GM21529 (cell line): ENCODE data around the gene SPC24.
"Not testable (repeated sequence)": the region's sequence is repeated elsewhere in the genome, so short reads cannot be mapped to it uniquely, and the experiment has no call there.

Experiments
- ATAC-seq: cut with Tn5 transposase; IDR thresholded peaks from one replicate; pipeline ENCODE4 v1.9.1; 2021; ENCODE audit not compliant: unreplicated experiment

The SPC24 gene

DNA sequence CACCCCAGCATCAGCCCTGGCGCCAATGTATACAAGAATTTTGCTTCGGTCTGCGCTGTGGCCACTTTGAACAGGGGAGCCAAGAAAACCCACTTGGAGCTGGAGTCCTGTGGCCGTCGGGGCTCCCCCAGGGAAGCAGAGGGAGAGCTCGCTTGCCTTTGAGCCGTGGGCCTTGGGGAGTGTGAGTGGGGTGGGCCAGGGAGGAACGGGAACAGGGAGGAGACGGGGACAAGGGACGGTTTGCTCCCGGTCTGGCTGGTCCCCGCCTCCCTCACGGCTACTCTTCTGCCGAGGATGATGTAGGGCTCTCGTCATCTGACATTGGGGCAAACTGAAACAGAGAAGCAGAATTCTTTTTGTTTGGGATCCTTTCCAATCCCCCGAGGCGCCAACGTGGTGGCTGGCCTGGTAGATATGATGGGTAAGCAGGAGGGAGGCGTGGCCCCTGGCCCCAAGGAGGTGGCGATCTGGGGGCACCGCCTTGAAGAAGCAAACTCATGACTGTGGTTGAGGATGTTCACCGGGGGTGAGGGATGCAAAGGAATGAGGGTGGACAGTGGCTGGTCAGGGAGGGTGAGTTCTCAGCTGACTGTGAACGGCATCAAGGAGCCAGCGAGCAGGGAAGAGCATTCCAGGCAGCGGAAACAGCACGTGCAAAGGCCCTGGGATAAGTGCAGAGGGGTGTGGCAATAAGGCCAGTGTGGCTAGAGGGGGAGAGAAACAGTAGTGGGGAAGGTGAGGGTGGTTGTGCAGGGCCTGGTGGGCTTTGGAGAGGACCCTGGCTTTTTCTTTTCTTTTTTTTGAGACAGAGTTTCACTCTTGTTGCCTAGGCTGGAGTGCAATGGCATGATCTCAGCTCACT, 10.9 kb upstream of the SPC24 start:
- no peak for ATAC-seq

DNA sequence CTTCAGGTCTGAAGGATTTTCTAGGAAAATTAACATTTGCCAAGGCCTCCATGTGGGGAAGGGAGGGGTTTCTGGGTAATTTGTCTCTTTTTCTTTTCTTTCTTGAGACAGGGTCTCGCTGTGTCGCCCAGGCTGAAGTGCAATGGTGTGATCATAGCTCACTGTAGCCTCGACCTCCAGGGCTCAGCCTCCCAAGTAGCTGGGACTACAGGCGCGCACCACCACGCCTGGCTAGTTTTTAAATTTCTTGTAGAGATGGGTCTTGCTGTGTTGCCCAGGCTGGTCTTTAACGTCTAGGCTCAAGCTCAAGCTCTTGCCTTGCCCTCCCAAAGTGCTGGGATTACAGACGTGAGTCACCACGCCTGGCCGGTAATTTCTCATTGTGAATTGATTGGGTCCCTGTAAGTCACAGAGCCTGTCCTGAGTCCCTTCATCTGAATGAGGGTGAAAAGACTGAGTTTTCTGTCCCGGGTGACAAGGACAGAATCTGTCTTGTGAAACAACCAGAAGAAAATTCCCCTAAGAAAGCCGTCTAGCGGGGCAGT, 10.0 kb upstream of the SPC24 start:
- no peak for ATAC-seq

DNA sequence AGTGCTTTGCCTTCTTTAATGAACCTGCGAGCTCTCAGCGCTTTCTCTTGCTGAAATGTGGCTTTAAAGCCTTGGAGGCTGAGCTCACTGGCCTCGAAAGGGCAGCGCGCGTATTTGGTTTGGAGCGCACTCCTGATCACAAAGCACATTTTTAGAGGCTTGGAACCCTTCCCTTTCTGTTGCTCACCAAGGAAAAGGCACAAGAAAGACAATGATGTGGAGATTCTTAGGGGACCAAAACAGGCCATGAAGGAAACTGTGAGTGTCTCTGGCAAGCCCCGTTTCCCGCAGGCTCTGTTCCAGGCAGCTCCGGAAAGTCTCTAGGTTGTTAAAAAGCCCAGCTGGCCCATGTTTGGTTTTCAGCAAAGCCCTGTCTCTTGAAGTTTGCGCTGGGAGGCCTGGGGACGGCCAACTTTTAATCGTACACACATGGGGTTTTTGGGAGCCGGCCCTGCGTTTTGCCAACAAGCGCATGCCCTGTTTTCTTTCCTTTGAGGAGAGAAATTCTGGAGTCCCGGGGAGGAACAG, 9.4 kb upstream of the SPC24 start:
- no peak for ATAC-seq

DNA sequence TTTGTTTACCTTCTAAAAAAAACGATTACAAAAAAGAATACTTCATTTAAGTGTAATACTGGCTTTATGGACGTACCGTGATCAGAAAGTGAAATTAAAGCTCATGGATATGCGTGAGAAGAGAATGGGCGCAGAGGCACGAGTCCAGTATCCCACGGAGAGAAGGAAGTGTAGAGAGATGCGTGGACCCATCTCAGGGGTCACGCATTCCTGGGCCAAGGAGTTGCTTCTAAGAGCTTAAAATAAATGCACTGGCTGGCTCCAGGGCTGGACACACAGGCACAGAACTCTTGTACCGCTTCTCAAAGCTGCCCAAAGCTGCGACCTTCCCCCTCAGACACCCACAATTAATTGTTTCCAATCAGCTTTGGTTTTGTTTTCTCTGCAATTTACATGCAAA, 8.7 kb upstream of the SPC24 start:
- no peak for ATAC-seq

DNA sequence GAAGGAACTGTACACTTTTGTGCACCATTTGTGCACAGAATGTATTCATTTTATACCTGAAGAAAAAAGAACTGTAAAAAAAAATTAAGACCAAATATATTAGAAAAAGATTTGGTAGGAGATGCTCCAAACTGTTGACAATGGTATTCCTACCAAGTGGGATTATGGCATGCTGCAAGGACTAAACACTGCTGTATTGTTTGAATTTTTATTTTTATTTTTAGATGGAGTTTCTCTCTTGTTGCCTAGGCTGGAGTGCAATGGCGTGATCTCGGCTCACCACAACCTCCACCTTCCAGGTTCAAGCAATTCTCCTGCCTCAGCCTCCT, 4.8 kb upstream of the SPC24 start:
- not testable (repeated sequence) for ATAC-seq

DNA sequence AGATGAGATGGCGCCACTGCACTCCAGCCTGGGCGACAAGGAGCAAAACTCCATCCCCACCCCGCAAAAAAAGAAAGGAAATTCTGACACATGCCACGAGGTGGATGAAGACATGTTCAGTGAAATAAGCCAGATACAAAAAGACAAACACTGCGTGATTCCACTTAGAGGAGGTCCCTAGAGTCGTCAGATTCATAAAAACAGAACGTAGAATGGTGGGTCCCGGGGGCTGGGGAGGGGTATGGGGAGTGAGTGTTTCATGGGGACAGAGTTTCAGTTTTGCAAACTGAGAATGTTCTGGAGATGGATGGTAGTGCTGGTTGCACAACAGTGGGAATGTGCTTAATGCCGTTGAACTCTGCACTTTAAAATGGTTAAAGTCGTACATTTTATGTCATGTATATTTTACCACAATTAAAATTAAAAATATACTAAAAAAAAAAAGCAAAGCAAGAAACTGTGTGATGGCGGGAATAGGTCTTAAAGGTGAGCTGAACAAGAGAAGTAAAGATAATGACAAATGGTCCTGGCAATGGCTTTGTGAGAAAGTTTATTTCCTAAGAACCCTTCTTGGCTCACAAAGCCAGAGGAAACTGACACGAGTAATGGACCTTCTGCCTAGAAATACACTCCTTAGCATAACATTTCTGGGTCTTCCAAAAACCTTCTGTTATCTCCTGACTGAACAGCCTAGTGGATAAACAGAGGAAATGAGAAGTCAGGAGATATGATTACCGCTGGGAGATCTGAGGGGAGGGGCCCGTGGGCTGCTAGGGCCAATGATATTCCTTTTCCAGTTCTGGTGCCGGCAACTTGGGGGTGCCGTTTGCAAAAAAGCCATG, 4.2 kb upstream of the SPC24 start:
- no peak for ATAC-seq

DNA sequence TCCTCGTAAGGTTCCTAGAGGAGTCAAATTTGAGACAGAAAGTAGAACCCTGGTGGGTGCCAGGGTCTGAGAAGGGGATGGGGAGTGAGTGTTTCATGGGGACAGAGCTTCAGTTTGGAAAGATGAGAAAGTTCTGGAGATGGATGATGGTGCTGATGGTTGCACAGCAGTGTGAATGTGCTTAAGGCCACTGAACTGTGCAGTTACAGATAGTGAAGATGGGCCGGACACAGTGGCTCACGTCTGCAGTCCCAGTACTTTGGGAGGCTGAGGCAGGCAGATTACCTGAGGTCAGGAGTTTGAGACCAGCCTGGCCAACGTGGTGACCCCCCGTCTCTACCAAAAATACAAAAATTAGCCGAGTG, 917 bp downstream of the SPC24 start:
- no peak for ATAC-seq

DNA sequence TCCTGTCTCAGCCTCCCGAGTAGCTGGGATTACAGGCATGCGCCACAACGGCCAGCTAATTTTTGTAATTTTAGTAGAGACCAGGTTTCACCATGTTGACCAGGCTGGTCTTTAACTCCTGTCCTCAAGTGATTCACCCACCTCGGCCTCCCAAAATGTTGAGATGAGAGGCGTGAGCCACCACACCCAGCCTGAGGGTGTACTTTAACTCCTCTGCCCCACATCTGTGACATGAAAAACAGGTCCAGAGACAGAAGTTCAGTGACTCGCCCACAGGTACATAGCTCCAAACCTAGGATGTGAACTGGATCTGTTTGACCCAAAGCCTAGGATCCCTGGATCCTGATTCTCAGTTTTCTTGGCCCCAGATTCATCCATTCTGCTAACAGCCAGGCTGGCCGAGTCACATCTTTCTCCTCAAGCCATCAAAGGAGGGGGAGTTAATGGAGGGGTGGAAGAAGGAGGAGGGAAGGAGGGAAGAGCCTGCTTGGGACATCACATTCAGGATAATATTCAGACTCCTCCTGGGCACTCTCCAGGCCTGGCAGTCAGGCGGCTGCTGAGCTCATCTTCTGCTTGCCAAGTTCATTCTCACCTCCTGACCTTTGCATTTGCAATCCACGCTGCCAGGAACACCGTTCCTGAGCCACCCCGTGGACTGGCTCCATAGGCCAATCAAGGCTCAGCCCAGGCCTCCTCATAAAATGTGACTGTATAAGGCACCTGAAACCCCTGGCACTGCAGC, 3.1 kb downstream of the SPC24 start:
- ATAC-seq: no peak

DNA sequence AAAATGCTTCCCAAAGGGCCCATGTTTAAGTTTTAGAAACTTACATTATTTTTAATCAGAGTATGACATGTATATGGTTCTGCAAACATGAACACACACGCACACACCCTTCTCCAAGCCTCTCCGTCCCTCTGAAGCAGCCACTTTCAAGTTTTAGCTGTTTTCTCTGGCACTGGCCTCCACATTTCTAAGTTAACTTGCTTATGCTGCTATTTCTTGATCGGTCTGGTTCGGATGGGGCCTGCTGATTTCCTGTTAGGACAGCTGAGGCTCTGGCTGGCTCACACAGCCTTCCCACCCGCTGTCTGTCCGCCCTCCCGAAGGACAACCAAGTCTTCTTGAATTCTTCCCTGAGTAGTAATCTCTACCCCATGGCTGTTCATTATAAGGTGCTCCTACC, 4.4 kb downstream of the SPC24 start:
- ATAC-seq: no peak

DNA sequence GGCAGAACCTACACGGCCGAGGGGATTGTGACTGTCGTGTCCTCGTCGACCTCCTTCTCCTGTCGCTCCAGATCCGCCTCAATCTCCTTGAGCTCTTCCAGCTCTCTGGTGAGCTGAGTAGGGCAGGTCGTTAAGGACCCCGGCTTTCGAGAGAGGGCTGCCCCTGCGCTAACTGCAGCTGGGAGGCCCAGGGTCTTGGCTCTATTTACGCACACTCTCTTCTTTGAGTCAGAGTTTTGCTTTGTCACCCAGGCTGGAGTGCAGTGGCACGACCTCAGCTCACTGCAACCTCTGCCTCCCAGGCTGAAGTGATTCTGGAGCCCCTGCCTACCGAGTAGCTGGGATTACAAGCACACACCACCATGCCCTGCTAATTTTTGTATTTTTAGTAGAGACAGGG, 7.6 kb downstream of the SPC24 start:
- no peak for ATAC-seq

DNA sequence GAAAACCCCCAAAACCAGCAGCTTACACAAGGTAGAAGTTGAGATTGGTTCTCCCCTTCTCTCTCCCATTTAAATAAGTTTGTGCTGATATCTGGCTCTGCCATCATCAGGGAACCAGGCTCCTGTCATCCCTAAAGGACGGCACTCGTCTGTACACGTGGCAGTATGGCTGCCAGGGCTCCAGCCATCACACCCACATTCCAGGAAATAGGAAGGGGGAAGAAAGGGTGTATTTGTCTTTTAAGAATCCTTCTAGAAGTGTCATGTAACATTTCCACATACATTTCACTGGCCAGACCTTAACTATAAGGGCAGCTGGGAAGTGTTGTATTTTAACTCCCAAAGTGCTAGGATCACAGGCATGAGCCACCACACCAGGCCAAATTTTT, 10.1 kb downstream of the SPC24 start:
- ATAC-seq: no peak

DNA sequence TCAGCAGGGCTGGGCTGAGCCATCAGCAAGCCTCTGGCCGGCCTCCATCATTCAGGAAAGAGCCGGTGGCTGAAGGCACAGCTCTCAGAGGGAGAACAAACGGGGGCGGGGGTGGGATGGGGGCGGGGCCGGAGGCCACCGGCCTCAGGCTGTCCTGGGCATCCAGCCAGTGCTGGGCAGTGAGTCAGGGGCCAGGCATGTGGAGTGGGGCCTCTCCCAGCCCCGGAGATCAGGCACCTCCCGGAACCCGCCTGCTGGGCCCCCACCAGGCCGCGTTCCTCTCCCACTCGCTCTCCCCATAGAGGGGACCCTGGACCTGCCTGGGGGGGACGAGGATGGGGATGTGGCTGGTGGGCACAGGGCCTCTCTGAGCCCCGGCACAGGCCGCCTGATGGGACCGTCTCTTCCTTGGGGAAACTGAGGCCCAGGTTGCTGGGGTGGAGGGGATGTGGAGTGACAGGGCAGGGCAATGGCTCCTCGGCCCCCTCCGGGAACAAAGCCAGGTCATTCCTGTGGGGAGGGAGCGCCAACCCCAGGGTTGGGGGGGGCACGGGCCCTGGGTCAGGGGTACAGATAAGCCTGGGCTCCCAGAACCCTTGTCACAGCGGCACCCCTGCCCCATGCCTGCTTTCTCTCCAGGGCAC, 12.9 kb downstream of the SPC24 start:
- ATAC-seq: no peak

DNA sequence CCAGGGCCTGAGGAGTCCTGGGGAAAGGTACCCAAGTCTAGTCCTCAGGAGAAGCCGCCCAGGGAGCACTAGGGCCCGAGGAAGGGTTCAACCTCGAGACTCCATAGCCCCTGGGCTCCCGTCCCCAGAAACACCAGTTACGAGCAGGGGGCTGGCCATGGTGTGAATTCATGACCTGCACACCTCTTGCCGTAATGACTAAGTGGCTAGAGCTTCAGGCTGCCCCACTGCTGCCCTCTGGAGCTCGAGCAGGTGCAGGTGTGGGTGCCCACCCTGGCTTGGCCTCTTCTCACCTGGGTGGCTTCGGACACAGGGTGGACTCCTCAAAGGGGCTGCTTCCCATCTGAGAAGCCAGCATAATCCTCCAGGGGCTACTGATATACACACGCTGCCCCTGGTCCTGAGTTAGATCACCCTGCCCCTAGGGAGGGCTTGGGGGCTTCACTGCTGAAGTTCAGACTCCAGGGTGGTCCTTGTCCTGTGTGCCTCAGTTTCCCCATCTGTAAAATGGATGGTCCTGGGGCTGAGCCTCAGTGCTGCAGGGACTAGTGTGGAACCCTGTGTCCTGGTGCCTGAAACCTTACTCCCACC, 13.6 kb downstream of the SPC24 start:
- no peak for ATAC-seq

DNA sequence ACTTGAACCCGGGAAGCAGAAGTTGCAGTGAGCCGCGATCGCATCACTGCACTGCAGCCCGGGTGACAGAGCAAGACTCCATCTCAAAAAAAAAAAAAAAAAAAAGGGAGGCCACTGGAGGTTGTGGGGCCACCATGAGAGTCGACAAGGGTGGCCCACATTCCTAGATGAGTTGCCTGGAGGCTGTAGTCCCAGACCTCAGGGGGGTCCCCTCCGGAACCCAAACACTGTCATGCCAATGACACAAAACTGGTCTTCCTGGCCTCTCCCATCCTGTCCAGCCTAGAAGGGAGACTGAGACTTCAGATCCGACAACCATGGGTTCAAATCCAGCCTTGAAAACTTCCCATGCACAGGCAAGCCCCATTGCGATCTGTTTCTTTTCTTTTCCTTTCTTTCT, 14.7 kb downstream of the SPC24 start:
- no peak for ATAC-seq

DNA sequence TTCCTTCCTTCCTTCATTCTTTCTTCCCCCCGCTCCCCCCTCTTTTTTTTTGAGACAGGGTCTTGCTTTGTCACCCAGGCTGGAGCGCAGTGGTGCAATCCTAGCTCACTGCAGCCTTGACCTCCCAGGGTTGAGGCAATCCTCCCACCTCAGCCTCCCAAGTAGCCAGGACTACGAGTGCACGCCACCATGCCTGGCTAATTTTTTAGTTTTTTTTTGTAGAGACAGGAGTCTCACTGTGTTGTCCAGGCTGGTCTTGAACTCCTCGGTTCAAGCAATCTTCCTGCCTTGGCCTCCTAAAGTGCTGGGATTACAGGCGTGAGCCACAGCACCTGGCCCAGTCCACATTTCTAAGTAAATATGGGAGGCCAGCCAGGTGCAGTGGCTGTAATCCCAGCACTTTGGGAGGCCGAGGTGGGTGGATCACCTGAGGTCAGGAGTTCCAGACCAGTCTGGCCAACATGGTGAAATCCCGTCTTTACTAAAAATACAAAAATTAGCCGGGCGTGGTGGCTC, 15.5 kb downstream of the SPC24 start:
- not testable (repeated sequence) for ATAC-seq

DNA sequence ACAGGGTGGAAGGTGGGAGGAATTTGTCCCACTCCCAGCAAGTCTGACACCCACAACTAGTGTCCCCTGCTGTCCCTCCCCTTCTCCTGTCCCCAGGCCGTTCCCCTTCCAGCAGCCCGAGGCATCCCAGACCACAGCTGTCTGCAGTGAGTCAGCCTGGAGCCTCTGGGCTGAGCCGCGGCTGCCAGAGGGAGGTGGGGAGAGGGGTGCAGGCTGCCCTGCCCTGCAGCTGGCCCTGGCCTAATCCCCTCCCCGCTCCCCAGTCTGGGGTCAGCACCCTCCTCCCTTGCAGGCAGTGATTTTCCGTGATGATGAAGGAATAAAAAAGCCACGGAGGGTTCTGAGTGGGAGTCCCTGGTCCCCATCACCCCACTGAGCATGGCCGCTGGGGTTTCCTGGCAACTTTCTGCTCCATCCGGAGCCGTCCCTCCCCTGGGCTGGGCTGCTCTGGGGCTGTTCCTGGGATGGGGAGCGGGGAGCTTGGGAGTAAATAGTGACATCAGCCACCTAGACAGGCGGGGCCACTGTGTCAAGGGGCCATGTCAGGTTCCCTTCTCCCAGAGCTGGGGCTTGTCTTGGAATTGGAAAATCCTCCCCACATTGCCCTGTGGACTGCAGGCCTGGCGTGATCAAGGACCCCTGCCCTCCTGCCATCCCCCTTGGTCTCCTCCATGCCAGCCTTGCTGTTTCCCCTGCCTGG, 16.8 kb downstream of the SPC24 start:
- ATAC-seq: no peak

DNA sequence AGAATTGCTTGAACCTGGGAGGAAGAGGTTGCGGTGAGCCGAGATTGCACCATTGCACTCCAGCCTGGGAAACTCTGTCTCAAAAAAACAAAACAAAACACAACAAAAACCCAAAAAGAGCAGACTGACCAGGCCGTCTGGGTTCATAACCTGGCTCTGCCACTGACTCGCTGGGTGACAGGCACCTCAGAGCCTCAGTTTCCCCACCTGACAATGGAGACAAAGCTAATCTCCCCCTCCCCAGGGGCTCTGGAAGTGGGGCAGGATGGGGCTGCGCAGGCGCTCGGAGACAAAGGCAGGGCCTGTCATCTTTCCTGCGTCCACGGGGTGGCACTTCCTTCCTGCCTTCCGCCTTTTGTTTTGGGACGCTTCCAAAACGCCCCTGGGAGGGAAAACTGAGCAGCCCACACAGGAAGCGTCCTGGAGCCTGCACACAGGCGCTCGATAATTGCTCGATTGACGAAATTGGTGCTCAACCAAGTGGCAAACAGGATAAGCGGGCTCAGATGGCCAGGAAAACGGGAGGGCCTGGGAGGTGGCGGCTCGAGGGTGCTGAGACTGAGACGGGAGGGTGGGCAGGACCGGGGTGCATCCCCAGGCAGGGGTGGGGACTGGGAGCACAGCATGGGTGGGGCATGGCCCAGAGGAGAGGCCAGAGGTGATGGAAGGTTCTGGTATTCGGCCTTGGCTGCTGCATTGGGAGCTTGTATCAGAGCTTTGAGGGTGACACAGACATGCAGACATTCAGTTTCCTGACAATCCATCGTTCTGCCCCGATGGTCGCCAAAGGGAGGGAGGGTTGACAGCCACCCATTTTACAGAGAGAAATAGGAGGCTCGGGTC, 17.8 kb downstream of the SPC24 start:
- no peak for ATAC-seq

DNA sequence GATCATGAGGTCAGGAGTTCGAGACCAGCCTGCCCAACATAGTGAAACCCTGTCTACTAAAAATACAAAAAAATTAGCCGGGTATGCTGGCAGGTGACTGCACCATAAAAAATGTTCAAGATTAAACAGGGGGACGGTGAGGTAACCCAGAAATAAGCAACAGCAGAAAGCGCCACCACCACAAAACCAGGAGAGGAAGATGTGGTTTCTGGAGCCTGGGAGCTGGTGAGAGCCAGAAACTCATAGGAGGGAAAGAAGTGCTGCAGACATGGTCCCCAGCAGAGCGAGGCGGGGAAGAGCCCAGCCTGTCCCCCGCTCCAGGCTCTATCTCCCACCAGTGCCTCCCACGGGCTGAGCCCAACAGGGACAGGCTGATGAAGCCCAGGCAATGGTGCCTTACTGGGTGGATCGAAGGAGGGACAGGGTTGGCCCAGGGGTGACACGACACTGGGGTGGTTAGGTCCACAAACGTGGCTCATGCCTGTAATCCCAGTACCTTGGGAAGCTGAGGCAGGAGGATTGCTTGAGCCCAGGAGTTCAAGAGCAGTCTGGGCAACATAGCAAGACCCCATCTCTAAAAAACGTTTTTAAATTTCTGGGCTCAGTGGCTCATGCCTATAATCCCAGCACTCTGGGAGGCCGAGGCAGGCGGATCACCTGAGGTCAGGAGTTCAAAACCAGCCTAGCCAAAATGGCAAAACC, 19.0 kb downstream of the SPC24 start:
- no peak for ATAC-seq
